Right forelimb (tissue), 1 donor: Measurements from ENCODE around the gene MSI2.

Source experiments
- DNase-seq: peaks from one replicate; pipeline ENCODE4 v3.0.0-alpha.2; 2018

MSI2 gene

DNA sequence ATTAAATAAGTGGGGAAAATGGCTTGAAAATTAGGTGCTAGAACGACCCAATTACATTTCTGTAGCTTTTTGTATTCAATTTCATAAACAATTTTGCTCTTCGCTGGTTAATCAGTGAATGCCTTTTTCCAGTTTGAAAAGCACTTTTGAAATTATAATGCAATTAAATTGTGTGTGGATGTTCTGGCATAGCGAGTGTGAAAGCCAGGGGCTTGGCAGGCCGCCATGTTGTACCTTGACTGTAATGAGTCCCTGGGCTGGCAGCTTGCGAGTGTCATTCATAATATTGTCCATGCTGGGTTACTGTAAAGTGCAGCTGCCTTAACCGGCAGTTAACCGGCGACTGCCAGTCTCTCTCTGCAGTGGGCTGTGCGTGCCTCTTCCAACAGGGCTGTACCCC, 310.9 kb downstream of the MSI2 start:
- DNase-seq, result no peak

DNA sequence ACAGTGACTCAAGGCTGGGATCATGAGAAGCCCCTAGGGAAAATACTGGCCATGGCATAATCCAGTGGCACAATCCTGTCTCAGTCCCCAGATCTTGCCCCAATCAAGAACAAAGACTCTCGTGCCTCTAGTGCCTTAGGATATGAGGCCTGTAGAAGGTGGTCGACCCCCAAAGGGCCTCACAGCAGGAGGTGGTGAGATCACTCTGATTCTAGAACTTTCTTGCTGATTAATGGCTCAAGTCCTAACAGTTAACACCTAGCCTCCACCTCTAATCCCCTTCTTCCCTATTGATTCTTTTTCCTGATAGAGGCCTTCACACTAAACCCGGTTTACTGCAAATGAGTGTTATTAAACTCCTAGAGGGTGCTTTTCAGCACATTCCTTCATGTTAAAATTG, 312.0 kb downstream of the MSI2 start:
- DNase-seq, result no peak

DNA sequence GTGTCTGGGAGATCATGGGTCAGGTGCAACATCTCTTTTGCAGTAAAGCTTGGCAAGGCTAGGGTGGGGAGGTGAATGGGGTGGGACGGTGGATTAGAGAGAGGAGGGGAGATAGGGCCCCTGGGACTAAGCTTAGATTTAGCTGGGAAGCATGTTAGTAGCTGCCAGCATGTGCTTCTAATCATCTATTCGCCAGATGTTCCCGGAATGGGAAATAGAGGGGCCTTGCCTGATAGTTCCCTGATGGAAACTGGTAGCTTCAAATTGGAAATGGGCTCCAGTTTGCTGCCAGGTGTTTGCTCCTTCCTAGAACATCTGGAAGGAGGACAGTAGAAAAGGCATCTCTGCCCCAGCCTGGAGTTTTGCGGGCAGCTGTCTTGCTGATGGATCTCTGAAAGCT, 312.7 kb downstream of the MSI2 start:
- DNase-seq, result no peak

DNA sequence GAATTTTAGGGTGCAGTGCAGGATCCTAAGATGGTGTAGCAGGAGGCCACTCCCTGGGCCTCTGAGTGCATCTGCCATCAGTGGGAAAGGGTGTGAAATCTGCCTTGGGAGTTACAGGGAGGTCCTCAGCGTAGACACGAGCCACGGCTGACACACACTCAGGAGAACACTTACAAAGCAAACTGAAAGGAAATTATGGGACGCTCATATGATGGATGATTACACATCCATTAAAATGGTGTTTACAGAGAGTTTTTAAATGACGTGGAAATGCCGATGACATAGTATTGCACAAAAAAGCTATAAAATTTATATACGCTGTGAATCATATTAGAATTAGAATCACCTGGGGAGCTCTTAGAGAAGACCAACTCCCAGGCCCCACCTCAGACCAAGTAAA, 313.5 kb downstream of the MSI2 start:
- no peak for DNase-seq

DNA sequence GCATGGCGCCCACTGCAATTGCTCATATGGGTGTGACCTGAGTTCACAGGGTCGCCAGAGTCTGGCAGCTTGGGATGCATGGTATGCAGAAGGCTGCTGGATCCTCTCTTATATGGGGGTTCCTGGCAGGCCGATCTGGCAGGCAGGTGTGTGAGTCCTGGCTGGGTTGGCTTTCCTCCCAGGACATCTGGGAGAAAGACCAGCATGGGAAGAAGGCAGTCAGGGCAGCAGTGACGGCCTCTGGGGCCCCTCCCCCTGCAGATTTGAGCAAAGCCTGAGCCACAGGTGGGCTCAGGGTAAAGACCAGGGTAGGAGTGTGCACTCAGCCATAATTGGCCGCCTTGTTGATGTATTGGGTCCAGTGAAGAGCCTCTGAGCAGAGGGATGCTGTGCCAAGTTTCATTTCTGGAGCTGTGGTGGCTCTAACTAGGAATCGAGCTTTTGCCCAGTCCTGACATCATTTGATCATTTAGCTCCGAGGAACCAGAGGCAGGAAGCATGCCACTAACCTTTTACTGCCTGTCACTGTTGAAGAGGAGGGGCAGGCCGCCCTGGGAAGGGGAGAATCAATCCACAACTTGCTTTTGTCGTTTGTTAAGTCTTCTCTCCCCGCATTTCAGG, 314.5 kb downstream of the MSI2 start:
- no peak for DNase-seq

DNA sequence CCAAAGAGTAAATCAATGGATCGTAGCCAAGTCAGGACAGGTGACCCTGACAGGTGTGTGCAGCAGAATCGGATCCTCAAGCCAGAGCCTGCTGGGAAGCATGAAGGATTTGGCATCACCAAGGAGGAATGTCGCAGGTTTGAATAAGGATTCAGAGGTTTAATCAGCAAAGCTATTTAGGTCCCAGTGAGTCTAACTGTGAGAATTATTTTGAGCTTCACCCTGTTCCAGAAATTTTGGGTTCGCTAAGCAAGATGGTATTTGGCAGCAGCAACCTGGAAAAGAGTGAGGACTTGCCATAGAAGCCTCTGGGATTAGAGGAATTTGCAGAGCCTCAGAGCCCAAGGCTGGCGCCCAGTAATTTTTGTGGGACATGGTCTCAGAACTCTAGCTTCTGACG, 315.7 kb downstream of the MSI2 start:
- DNase-seq, result no peak

DNA sequence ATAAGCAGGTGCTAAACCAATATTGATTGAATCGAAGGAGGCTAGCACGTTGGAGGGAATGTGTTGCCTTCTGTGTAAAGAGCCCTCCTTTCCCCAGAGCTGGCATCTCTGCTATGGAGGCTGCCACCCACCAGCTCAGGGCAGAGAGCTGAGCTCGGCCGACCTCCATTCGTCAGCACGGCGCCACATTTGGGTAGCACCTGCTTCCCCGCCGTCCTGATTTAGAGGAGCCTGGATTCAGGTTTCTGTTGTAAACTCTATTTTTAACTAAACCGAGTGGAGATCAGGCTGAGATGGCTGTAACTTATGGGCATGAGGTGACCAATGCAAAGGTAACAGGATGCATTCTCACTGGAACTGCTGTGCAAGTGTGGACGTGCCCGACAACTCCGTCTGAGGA, 316.3 kb downstream of the MSI2 start:
- no peak for DNase-seq

DNA sequence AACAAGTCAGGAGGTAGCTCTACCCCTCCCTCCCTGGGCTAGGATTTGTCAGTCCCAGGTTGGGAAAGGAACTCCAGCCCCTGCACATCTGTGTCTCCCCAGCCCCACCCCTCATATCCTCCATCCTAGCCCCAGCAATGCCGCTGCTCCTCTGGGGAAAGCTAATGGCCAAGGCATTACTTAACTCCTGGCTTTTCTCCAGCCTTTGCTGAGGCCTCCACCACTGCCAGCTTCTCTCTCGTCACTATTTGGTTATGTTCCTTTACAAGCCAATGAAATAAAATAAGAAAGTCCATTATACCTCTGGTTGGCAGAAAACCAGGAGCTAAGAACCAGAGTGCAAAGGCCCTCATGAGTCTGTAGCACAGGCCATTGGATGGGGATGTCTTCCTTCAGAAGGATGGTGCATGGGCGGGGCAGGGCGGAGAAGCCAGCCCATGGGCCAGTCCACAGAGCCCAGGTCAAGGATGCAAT, 317.8 kb downstream of the MSI2 start:
- DNase-seq, result no peak

DNA sequence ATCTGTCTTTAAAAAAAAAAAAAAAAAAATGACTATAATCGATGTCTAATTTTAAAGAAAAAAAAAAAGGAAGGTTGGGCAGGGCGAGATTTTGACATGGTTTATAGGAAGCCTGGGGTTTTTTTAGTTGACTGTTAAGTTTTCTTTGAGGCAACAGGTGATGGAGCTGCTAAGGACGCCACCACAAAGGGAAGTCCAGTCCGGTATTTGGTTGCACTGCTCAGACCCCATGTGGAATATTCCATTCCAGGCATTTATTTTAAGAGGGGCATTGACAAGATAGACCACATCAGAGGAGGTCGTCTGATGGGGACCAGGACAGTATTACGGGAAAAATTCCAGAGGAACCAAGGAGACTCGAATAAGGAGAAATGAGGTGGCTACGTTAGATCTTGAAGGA, 320.4 kb downstream of the MSI2 start:
- no peak for DNase-seq

DNA sequence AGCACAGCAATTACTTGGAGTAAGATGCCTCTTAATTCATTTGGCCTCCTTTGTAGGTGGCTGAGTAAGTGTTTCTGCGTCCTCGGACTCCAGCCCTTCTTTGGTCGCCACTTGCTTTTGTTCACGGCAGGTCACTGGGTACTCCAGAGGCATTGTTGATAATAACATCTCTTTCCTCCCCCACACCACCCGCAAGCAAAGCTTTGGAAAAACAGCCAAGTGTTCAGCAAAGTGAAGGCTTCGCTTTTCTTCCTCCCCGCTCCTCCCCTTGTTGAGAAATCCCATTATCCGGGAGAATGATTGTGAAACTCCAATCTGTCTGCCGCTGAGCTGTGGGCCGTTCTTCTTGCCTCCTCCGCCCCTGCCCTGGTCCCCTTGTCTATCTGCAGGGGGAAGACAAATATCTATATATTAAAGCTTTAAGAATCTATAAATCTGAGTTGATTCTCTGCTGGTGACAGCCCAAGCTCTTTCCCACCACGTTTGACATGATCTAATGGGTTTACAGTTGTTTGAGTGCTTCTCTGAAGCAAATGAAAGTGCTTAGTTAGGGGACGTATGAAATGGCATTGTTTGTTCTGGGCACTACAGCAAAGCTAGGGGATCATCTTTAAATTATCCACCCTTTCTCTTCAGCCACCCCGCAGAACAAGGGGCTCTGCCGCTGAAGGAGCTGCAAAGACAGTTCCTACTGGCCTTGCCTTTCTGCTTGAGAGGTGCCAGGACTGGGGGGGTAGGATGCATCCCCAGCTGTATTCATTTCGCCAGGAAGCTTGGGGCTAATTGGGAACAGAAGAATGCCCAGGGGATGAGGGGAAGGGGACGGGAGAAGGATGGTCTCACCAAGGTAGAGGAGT, 321.7 kb downstream of the MSI2 start:
- no peak for DNase-seq

DNA sequence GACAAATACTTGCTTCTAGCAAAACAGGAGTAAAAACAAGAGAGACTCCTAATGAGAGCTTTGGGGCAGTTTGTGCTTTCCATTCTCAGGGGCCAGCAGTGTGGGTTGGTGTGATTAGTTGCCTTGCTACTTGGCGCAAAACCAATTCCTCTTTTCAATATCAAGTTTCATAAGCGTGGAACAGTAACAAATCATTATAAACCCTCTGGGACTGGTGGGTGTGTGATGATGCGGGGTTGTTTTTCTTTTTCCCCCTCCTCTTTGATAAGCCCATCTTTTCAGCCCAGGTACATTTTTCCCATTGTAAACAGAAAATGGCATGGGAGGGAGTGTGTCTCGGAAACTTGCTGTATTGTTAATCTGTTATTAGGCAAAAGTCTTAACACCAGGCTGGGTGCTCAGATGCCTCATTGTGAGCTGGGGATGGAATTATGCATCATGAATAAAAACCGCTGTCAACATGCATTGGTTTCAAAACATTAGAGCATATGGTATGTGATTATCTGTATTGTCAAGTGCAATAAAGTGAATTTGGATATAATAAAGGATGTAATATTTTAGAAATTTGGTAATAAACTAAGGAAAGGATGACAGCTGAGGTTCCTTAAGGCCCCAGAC, 322.4 kb downstream of the MSI2 start:
- no peak for DNase-seq

DNA sequence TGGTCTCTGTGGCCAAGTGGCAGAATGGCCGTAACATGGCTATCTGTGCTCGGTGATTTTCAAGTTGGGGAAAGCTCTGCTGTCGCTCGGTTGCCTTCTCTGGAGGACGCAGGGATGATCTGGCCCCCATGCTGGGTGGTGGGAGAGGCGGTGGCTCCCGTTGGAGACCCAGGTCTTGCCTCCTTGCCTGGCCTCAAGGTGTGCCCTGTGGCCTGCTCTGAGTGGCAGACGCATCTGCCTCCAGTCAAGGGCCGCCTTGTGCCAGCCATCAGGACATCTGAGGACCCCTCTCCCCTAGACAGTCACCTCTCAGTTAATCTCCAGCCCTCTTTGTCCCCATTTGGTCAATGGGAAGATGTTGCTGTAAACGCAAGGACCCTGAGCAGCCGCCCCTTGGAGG, 322.9 kb downstream of the MSI2 start:
- DNase-seq, result no peak

DNA sequence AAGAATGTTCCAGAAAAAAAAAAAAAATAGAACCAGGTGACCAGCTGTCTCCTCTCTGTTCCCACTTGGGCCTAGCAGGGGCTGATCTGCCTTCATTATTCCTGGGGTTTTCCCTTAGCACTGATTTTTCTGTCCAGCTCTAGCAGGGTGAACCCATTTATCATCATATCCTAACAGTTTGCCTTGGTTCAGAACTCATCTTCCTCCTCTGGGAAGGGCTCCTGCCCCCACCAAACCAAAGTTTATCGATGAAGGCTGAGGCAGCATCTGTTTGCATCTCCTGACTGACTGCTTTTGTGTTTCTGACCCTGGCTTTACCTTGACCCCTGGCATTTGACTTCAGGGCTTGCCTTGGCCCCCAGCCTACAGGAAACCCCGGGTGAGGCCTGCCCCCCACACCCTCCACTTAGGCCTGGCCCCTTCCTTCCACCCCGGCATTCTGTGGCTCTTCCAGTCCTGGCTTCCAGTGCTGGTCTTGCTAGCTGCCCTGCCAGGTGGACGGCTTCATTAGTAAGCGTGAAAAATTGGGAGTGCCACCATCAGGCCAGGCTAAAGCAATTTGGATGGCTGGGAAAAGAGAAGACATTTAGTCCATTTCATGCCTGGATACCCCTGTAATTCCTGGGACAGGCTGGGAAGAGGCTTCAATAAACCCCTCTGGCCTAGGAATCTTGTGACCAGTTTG, 323.9 kb downstream of the MSI2 start:
- no peak for DNase-seq

DNA sequence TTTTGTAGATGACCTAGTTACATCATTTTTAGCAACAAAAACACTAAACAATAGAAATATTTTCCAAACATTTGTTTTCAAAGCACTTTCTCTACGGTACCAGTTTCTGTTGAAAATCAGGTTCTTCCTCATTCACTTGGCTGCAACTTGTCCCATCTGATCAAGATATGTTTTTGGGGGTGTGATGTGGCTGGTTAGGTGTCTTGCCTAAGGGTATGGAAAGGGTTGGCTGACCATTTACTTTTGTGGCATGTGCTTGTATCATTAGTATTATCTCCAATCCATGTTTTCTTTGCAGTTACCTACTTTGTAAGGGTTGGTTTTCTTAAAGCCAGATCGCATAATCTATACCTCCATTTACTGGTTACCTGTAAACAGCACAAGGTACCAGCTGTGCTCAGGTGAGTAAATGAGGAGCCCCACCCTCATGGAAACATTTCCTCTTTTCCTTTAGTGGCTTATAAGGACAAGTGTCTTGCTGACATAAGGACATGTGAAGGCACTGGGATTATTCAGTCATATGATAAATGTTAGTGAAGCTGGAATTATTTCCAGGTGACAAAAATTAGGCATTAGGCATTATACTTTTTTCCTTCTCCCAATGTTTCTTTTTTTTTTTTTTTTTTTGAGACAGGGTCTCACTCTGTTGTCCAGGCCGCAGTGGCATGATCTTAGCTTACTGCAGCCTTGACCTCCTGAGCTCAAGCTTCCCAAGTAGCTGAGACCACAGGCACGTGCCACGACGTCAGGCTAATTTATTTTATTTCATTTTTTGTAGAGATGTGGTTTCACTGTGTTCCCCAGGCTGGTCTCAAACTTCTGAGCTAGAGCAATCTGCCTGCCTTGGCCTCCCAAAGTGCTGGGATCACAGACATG, 326.8 kb downstream of the MSI2 start:
- DNase-seq, result no peak

DNA sequence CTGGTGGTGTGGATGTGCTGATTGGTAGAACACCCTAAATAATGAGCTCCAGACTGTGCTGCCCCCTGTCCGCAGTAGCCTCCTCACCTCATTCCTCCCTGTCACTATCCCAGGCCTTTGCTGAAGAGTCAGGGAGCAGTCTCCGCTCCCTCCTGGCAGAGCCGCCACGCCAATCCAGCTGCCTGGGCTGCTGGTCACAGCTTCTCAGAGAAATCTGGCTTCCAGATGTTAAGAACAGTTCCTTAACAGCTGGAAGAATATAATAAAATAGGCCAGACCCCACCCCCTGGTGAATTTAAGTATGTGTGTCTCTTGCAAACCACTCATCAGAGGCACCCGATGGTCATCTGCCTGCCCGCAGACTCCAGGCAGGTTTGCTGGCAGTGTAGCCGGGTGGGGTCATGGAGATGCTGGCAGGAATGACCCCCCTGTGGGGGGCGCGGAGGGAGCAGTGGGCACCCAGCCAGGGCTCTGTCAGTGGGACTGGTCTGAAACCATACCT, 327.8 kb downstream of the MSI2 start:
- peak; percentile 80 for DNase-seq

DNA sequence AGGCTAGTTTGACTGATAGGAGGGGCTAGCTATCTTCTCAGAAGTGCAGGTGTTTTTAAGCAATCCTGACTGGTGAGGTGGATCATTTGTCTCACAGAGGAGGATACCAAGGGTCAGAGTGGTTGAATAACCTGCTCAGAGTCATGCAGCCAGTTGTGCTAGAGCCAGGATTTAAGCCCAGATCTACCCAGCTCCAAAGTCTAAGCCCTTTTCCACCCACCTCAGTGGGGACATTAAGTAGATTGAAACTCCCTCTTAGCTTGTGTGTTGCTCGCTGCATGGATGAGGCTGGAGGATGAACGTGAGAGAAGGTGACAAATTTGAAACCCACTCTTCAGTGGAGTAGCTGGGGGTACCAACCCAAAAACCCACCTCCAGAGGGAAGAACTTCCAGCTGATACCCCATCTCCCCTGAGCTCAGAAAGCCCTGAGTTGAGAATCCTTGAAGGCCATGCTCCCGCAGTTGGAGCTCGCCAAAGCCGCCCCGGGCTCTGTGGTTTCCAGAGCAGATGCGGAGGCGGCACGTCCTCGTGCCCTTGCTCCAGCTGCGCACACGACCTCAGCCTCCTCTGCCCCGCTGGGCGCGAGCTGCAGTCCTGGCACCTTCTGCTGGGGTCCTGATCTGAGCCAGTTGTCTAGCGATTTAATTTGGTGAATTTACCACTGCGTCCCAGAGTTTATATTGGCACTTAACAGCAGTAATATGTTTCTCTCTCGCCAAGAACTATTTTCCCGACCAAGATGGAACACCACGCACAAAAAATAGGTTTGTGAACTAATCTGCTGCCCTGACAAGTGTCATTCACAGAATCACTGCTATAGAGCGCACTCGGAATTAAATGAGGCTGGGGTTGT, 329.2 kb downstream of the MSI2 start:
- no peak for DNase-seq

DNA sequence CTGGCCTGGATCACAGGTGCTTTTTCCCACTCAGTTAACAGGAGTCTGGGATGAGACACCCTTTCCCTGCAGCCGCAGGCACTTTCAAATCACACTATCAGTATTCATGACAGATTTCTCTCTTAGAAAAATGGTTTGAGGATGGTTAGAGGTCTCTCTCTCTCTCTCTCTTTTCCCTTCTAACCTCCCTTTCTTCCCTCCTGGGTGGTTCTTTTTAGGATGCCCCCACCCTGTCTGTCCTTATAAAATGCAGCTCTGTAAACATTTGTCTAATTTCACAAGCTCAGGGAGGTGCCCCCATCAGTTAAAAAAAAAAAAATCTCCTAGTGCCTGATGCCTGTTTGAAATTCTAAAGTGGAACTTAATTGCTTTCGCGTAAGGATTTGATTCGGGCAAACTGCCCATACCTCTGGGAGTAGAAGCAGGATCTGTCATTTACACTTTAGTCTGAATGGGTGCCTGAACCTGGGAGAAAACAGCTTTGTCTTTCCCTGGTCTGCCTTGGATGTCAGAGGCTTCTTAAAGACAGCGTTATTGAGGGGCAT, 329.9 kb downstream of the MSI2 start:
- DNase-seq, result no peak

DNA sequence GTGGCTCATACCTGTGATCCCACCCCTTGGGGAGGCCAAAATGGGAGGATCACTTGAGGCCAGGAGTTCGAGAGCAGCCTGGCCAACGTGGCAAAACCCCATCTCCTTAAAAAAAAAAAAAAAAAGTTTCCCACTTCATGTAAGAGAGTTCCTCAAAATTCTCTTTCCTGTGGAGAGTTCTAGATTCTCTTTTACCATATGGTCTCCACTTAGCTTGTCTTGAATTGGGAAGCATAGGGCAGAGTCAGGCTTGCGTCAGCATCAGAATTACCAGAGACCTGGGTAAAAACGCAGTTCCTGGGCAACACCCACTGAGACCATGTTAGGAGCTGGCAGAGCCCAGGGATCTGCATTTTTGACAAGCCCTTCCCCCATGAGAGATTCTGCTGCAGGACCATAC, 330.4 kb downstream of the MSI2 start:
- no peak for DNase-seq

DNA sequence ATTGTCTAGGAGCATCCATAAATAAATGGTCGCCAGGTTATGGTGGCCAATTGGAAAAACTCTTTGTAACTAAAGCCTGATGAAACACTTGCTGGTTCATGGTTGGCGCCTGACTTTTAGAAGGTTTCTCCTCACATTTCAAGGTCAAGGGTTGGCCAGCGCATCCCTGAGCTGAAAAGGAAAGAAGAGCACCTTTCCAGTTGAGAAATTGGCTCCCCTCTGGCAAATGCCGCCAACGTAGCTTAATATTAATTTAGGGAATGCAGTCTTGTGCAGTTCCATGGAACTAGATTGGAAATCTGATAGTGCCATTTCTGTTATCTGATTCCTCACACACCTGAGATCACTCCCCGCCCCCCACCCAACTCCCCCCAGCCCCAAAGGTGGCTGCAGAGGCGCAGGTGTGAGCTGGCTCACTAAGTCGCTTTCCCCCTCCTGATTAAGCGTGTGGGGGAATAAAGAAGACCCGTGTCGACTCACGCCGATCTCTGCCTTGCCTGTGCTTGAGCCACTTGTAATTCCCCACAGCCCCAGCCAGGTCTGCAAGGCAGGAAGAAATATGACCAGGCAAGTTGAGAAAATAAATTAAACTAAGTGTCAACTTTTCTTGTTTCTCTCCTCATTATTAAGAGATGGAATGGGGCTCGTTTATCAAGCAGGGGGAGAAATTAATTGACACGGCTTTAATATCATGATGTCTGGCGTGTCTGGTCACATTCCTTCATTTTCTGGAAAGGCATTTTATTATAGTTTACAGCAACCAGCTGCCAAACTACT, 331.1 kb downstream of the MSI2 start:
- DNase-seq, result no peak

DNA sequence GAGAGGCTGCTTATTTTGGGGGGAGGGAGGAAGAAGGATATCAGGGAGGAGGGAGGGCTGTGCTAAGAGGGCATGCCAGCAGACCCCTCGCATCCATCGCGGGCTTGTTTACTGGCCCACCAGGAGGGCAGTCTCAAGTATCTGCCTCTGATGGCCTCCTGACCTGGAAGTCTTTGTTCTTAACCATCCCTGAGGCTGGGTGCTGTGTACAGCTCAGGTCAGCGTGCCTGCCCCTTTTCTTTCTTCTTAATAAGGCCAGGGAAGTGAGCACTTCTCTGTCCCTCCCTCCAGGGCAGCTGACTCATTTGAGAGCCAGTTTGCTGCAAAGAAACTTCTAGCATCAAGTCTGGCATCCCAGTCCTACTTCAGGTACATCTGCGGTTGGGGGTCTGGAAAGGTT, 331.8 kb downstream of the MSI2 start:
- DNase-seq, result no peak
